Effector CD8-positive, alpha-beta T cell (primary cell): ENCODE data around the gene C14orf93.
"Not testable (repeated sequence)": the region's sequence is repeated elsewhere in the genome, so short reads cannot be mapped to it uniquely, and the experiment has no call there.

ENCODE experiments used
- DNase-seq: peaks from one replicate; lab custom pipeline; 2025; lab: John Stamatoyannopoulos, UW

C14orf93 gene

DNA sequence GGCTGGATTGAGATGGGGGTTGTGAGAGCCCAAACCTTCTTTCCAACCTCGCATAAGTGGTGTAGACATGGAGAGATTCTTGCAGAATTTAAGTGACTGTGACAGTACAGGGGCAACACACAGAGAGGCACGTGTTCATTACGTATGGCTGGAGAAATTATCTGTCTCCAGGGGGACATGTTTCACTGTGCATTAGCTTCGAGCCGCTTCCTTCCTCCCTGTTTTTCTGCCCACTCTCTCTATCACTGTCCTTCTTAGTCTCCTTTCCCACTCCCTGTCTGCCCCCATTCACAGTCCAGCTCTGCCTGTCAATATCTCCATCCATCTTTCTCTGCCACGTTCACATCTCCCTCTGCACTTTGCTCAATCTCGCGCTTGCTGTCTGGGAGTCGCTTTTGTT, 11.5 kb upstream of the C14orf93 start:
- no peak for DNase-seq

DNA sequence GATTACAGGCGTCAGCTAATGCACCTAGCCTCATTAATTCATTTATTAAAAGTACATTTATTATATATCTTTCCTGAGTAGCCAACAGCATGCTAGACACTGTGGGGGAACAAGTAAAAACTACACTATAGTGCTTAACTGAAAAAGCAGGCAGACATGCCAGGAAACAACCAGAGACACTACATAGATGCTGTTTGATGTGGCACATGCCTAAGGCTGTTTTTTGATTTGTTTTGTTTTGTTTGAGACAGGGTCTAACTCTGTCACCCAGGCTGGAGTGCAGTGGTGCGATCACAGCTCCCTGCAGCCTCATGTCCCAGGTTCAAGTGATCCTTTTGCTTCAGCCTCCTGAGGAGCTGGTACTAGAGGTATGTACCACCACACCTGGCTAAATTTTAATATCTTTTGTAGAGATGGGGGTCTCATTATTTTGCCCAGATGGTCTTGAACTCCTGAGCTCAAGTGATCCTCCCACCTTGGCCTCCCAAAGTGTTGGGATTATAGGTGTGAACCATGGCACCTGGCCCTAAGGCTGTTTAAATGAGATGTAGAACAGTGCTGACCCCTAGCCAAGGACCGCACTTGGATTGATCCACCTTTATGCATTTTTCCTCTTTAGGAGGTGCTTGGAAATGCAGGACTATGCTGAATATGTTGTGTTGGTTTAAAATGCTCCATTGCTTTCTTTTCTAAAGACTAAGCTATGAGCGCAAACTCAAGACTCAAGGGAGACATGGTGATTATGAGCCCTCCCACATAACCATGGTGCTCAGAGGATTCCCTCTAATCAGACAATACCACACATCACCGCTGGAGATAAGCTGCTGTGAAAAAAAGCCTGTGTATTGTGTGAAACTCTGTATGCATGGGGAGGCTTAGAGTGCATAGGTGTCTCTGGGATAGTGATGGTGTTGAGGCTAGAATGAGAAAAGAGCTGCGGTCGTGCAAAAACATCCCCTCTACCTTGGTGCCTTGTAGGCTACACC, 10.5 kb upstream of the C14orf93 start:
- DNase-seq: no peak

DNA sequence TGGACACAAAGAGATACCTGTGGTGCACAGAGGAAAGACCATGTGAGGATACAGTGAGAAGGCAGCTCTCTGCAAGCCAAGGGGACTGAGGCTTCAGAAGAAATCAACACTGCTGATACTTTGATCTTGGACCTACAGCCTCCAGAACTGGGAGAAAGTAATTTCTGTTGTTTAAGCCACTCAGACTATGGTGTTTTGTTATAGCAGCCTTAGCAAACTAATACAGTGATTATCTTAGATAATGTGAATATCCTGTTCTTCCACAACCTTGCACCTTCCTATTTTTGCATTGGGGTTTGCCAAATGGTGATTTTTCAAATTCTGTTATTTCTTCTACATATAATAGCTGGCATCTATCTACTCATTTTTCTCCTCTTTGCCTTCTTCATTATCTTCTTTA, 8.2 kb upstream of the C14orf93 start:
- DNase-seq: no peak

DNA sequence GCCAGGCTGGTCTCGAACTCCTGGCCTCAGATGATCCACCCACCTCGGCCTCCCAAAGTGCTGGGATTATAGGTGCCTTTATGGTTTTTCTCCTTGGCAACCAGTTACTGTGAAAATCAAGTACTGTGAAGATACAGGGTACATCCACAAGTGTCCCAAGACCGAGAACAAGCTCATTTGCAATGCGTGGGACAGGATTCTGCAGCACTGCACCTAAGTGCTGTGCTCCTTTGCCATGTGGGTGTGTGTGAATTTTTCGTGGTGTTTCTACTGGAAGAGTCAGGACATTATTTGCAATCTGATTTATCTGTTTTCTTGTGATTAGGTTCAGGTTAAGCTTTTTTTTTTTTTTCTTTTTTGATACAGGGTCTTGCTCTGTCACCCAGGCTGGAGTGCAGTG, 7.1 kb upstream of the C14orf93 start:
- no peak for DNase-seq

DNA sequence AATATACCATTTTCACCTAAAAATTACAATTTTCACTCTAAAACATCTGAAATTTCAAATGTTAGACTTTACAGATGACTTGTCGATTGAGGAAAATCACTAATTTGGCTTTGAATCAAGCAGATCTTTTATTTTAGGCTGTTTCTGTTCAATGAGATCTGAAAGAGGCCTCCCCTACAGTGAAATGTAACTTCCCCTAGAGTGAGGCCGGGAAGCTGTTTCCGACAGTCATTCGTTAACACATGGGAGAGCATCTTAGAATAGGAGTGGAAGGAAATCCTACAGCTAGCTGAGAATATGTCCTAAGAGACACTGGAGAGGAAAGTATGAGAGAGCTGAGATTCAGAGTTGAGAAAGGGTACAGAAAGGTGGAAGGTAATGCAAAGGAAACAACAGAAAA, 5.7 kb upstream of the C14orf93 start:
- no peak for DNase-seq

DNA sequence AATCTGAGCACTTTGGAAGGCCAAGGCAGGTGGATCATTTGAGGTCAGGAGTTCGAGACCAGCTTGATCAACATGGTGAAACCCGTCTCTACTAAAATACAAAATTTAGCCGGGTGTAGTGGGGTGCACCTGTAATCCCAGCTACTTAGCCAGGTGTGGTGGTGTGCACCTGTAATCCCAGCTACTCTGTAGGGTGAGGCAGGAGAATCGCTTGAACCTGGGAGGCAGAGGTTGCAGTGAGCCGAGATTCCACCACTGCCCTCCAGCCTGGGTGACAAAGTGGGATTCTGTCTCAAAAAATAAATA, 3.8 kb upstream of the C14orf93 start:
- not testable (repeated sequence) for DNase-seq

- DNase-seq: no peak
Observed at GRCh38 chr14:23013054-23013748, 3.3 kb upstream of the C14orf93 start.

DNA sequence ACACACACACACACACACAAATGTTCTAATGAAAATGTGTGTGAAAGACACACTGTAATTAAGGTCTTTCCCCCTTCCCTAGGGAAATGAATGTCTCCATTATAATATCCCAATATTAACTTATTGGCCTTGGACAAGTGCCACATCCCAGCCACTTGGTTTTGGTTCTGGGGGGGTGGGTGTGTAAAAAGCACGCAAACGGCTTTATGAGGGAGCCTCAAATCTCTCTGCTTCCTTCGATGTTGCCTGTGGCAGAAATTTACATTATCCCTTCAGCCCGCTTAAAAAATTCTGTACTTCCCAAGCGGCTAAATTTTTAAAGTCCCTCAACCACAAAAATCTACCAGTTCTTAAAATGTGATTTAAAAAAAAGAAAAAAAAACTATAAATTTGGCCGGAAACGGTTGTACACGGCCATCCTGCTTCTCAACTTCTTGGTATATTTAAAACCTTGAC, 432 bp downstream of the C14orf93 start:
- DNase-seq: no peak

DNA sequence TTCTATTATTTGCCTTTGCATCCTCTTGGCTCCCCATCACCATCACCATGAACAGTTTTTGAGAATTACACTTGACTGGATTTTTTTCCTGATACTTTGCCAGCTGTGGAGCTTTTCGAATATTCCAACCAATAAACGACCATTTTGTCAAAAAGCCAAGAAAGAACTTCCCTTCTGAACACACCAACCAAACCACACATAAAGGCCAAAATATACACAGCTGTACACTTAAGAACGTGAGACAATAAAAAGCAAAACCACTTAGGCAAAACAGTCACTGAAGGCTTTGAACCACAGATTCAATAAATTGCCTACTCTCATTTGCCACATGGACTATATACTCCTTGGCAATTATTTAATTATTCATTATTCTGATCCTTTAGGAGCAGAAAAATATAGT, 1.1 kb downstream of the C14orf93 start:
- DNase-seq: no peak

GRCh38 chr14:23006544-23007419, 3.2 kb downstream of the C14orf93 start:
- peak; percentile 94 for DNase-seq

- no peak for DNase-seq
Observed at GRCh38 chr14:23006188-23006534, 3.8 kb downstream of the C14orf93 start.

DNA sequence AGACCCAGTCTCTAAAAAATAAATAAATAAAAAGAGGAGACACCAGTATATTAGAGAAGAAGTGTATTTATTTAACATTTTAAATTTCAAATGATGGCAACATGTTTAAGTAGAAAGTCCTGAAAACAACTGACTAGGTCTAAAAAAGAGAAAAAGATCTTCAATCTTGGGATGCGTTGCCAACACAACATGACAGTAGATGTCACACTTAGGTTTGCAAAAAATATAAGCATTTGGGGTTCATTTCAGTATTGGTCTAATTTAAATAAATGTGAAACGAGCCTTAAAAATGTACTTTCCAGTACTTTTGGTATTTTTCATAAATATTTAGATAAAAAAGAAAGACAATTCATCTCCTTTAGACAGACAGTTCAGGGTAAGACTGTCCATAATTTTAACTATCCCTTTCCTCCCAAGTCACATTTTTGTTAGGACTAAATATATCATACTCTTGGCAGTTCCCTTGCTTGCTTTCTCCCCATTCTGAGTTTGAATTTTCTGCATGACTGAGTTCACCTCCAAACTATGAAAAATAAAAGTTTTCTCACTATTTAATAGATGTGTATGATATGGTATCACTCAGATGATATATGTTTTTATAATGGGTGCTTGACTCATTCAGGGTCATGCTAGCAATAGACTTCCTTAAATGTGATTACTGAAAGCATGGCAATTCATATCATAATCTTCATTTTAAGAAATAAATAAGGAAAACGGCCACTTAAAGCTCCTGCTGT, 4.3 kb downstream of the C14orf93 start:
- DNase-seq: no peak

DNA sequence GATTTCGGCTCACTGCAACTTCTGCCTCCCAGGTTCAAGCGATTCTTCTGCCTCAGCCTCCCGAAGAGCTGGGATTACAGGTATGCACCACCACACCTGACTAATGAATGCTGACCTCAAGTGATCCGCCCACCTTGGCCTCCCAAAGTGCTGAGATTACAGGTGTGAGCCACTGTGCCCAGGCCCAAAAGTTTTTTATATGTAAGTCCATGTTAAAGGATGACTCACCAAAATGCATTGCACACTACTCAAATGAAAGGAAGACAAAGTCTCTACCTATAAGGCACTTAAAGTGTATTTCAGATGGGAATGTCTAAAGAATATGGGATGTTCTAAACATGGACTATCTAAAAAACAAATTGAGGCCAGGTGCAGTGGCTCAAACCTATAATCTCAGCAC, 5.7 kb downstream of the C14orf93 start:
- not testable (repeated sequence) for DNase-seq

DNA sequence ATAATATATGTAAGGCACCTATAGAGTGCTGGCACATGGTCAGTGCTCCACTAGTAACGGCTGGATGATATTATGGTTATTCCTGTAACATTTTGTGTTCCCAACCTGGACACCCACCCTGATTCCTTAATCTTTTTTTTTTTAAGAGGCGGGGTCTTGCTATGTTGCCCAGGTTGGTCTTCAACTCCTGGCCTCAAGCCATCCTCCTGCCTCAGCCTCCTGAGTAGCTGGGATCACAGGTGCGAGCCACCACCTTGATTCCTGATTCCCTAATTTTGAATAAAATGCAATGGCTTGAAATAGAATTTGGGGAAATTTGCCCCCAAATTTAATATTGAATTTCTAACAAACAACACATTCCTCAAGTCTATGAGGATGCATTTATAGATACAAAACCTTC, 7.4 kb downstream of the C14orf93 start:
- no peak for DNase-seq

GRCh38 chr14:23000860-23001259, 9.1 kb downstream of the C14orf93 start:
- no peak for DNase-seq

- DNase-seq: no peak
Observed at GRCh38 chr14:22998329-22999012, 11.5 kb downstream of the C14orf93 start.

DNA sequence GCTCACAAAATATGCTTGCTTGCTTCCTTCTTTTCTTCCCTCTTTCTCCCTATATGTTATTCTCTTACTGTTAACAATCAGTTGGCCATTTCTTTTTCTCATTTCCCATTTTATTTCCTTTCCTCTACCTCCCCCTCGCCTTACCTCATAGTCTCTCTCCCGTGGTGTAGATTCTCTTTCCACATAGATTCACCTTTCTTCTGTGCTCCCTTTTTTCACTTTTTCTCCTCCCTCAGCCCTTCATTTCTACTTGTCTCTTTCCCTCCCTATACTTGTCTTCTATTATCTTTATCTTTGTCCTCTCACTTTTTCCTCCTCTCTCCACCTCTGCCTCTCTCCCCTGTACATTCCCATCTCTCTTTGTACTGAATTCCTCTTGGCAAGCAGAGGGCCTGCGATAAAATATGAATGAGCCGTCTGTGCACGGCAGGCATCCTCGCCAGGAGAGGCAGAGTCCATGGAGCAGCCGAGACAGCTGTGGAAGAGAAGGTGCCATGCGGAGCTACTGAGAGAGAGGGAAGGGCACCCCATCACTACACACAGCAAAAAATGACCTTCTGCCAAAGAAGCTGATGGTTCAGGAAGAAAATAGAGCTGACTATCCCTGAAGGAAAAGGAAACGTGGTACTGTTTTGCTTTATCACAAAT, 12.1 kb downstream of the C14orf93 start:
- DNase-seq: no peak

DNA sequence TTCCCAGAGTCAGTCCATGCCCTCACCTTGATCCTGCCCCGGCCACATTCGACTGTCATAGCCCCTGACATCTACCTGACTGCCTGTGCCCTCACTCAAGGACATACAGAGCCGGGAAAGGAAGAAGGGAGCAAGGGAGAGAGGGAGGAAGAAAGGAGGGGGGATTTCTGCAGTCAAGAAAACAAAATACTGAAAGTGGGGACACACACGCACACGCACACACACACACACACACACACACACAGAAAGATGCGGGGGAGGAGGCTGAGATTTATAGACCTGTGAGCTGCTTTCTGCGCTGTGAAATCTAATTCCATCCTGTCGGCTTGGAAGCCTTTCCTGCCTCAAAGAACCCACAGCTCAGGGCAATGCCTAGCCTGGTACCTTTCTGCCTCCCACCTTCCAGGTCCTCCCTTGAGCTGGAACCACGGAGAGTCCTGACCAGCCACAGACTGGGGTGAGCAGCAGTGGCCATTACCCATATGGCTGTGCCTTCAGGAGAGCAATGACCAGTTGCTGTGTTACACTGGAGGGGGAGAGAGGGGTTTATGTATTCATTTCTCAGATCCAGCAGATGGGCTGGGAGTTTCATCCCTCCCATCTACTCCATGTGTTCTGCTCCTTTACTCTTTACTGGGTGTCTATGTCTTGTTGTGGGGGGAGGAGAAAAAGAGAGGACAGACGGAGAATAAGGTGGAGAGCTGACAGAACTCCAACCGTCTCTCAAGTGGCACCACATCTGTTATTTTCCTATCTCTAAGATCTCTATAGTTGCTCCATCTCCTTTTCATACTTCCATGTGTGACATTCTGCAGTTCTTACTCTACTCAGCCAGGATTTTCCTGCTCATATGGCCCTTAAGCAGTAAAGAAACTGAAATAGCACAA, 12.9 kb downstream of the C14orf93 start:
- no peak for DNase-seq

GRCh38 chr14:22995889-22996625, 13.9 kb downstream of the C14orf93 start:
- DNase-seq: no peak
